ENCODE data around the gene GSS. TPM values are rescaled to one million over a fixed set of nuclear protein-coding genes. Genes with fewer than 3 reads are reported as not detected.
A peak's percentile ranks its signal among the peaks of the same experiment; 100 is the strongest.

The GSS gene
- total RNA-seq, result 47.9 TPM

DNA sequence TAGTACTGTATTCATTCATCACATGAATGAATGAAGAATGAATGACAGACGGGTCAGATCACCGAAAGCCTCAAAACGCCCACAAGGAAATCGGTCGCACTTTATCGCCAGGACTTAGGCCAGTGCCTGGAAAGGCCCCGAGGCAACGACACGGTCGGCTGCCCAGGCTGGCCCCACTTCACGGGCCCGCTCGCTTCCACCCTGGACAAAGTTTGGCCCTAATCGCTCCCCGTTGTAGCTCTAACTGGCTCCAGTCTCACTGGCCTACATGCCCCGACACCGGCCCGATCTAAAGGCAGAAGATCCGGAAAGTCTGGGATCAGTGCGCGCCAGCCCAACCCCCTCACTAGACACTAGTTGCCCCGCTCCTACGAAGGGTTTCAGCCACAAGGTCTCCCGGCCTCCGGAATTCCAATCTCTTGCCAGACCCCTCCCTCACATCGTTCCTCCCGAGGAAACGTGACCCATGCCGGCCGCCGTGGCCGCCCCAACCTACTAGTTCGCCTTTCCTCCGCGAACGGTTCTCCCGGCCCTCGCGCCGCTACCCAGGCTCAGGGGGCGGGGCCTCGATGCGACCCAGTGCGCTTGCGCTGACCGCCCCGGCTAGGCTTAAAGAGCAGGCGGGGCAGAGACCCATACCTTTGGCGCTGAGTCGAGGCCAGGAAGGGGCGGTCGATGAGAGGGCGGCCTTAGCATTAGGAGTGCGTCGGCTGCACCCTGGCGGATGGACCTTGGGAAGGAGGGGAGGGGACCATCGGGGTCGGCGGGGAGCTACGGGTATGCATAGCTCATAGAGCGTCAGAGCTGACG lies at the start of gene GSS, which contains the start of gene MYH7B:
GSS (minus strand) TSS at position 576 of the 810 bp plus-strand sequence. CDS start 3,954 bp downstream, outside the sequence.
MYH7B (plus strand) TSS at position 638 of the 810 bp plus-strand sequence. CDS start 22,138 bp downstream, outside the sequence.
- peak within 1 kb of the TSS; percentile 82 for H3K27ac ChIP-seq
- DNase-seq (ENCODE audit: extremely low spot score in 2 of 2), result peak; percentile 97 to 98
- no peaks in the 10 kb centered on the region for H3K9me3 ChIP-seq
- peaks cover 17% of the 10 kb centered on the region for H3K4me1 ChIP-seq
- intact Hi-C loops (cut with DNase I), result loop anchor here (2.0 kb wide), 1 partner anchor 81 kb away; no protein-coding TSS in a partner anchor
- no peaks in the 10 kb centered on the region for H3K27me3 ChIP-seq
- TF ChIP-seq POLR2AphosphoS5 (IDR thresholded peaks at IDR 0.05; ENCODE audit: insufficient read depth in 1 of 2, low read depth in 1 of 2) (peak; percentile 96 to 99), POLR2A (IDR thresholded peaks at IDR 0.05) (peak in 1 of 2 donors; percentile 74), CTCF (IDR thresholded peaks at IDR 0.05) (peak; percentile 14 to 54 (median 51))
- no peaks in the 10 kb centered on the region for H3K36me3 ChIP-seq
- peak within 1 kb of the TSS; percentile 62 to 67 for H3K4me3 ChIP-seq

DNA sequence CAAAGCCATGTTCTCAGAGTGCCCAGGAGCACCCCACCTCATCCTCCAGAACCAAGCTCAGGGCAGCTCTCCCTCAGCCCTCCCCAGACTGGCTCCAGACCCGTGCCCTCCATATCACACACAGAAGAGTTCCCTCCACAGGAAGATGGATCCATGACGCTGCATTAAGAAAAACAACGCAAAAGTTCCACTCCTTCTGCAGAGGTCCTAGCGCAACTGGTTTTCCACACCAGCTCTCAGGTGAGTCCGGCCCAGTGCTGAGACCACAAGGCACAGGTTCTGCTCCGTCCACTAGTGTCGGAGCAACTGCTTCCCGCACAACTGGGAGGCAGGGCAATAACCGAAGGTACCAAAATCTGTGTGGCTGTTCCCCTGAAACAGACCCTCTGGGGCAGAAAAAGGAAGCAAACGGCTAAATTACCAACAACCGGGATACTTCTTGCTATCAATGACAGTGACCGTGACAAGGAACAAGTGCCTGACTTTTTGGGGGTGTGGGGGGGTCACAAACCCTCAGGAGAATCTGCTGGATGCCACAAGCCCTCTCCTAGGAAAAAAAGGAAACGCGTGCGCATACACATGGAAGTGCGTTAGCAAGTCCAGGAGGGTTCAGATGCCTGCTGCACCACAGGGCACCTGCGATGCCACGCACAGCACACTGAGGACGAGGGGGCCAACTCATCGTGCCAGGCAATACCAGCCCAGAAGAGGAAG lies 49.3 kb upstream of the GSS start:
- H3K27ac ChIP-seq, result no peak overlapping the region
- intact Hi-C loops (cut with DNase I), result no loop called here
- H3K36me3 ChIP-seq, result peaks cover 0 to 94% of the 10 kb centered on the region in 2 donors
- no peaks in the 10 kb centered on the region for H3K4me1 ChIP-seq
- no peak overlapping the region for H3K4me3 ChIP-seq
- no peak for DNase-seq (ENCODE audit: extremely low spot score in 2 of 2)
- TF ChIP-seq POLR2A (IDR thresholded peaks at IDR 0.05) (no peak), CTCF (IDR thresholded peaks at IDR 0.05) (no peak), POLR2AphosphoS5 (IDR thresholded peaks at IDR 0.05; ENCODE audit: insufficient read depth in 1 of 2, low read depth in 1 of 2) (no peak)
- H3K27me3 ChIP-seq, result no peaks in the 10 kb centered on the region
- no peaks in the 10 kb centered on the region for H3K9me3 ChIP-seq

DNA sequence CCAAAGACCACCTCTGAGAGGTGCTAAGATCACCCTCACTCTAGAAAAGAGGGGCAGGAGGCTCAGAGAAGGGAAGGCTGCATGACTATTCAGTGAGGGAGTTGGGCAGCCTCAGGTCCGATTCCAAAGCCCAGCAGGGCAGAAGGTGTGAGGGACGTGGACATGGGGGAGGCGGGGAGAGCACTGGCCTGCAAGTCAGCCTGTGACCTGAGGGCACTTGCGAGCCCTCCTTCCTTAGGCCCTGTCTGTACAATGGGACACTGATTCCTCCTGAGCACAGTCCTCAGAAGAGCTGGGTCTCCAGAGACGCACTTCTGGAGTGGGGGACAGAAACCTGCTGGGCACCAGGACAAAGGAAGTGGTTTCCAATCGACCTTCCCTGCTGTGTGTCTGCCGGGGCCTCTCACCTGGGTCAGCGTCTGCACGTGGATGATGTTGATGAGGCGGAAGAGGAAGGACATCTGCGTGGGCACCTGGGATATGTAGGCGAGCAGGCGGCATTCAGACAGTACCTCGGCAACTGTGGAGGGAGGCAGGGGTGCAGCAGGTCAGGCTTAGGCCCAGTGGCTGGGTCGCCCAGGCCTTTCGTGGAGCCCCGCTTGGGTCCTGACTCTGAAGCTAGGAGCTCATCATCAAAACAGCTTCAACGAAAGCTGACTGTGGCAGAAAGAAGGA lies 48.6 kb upstream of the GSS start:
- Histone ChIP-seq H3K4me3 (no peak overlapping the region), H3K36me3 (peaks cover 0 to 94% of the 10 kb centered on the region in 2 donors), H3K27me3 (no peaks in the 10 kb centered on the region), H3K9me3 (no peaks in the 10 kb centered on the region), H3K27ac (no peak overlapping the region), H3K4me1 (no peaks in the 10 kb centered on the region)
- DNase-seq (ENCODE audit: extremely low spot score in 2 of 2), result no peak
- intact Hi-C loops (cut with DNase I), result no loop called here
- no peak for TF ChIP-seq CTCF (IDR thresholded peaks at IDR 0.05)
- no peak for TF ChIP-seq POLR2A (IDR thresholded peaks at IDR 0.05)

- no peak for DNase-seq (ENCODE audit: extremely low spot score in 2 of 2)
- peaks cover 0 to 94% of the 10 kb centered on the region in 2 donors for H3K36me3 ChIP-seq
Measured at GRCh38 chr20:35003211-35004031, 47.8 kb upstream of the GSS start.

More at GRCh38 chr20:35003211-35004031, 47.8 kb upstream of the GSS start:
- Histone ChIP-seq H3K4me1 (no peaks in the 10 kb centered on the region), H3K9me3 (no peaks in the 10 kb centered on the region), H3K4me3 (no peak overlapping the region), H3K27me3 (no peaks in the 10 kb centered on the region), H3K27ac (no peak overlapping the region)
- TF ChIP-seq POLR2AphosphoS5 (IDR thresholded peaks at IDR 0.05; ENCODE audit: insufficient read depth in 1 of 2, low read depth in 1 of 2) (no peak), CTCF (IDR thresholded peaks at IDR 0.05) (no peak), POLR2A (IDR thresholded peaks at IDR 0.05) (no peak)
- intact Hi-C loops (cut with DNase I), result no loop called here
